ENCODE results near the gene MYZAP.
"Not testable (repeated sequence)": the region's sequence is repeated elsewhere in the genome, so short reads cannot be mapped to it uniquely, and the experiment has no call there.

Gene MYZAP

GRCh38 chr15:57611123-57611522, 19.4 kb downstream of the MYZAP start:
- Histone ChIP-seq H3K9me3 (no peaks in the 10 kb centered on the region), H3K27me3 (no peaks in the 10 kb centered on the region), H3K4me1 (ENCODE audit: control insufficient read depth in 1 of 2, insufficient read depth in 1 of 2, low read depth in 1 of 2, low read length in 1 of 2) (no peaks in the 10 kb centered on the region), H3K27ac (no peak overlapping the region), H3K4me3 (ENCODE audit: low read depth in 1 of 2, low read length in 1 of 2) (no peak overlapping the region), H3K36me3 (no peaks in the 10 kb centered on the region)
- TF ChIP-seq CTCF (IDR thresholded peaks at IDR 0.05): no peak

- Histone ChIP-seq H3K4me1 (ENCODE audit: control insufficient read depth in 1 of 2, insufficient read depth in 1 of 2, low read depth in 1 of 2, low read length in 1 of 2) (no peaks in the 10 kb centered on the region), H3K27me3 (no peaks in the 10 kb centered on the region), H3K27ac (no peak overlapping the region), H3K36me3 (no peaks in the 10 kb centered on the region), H3K4me3 (ENCODE audit: low read depth in 1 of 2, low read length in 1 of 2) (no peak overlapping the region), H3K9me3 (no peaks in the 10 kb centered on the region)
- no peak for TF ChIP-seq CTCF (IDR thresholded peaks at IDR 0.05)
Observed at GRCh38 chr15:57611938-57612337, 20.2 kb downstream of the MYZAP start.

GRCh38 chr15:57614241-57614640, 22.5 kb downstream of the MYZAP start:
- H3K4me3 ChIP-seq (ENCODE audit: low read depth in 1 of 2, low read length in 1 of 2): no peak overlapping the region
- no peak overlapping the region for H3K27ac ChIP-seq
- H3K4me1 ChIP-seq (ENCODE audit: control insufficient read depth in 1 of 2, insufficient read depth in 1 of 2, low read depth in 1 of 2, low read length in 1 of 2): no peaks in the 10 kb centered on the region
- H3K36me3 ChIP-seq: no peaks in the 10 kb centered on the region
- no peaks in the 10 kb centered on the region for H3K27me3 ChIP-seq
- no peaks in the 10 kb centered on the region for H3K9me3 ChIP-seq
- TF ChIP-seq CTCF (IDR thresholded peaks at IDR 0.05): no peak

- not testable (repeated sequence) for H3K36me3 ChIP-seq; H3K27me3 ChIP-seq; H3K4me3 ChIP-seq (ENCODE audit: low read depth in 1 of 2, low read length in 1 of 2); H3K27ac ChIP-seq; H3K9me3 ChIP-seq; H3K4me1 ChIP-seq (ENCODE audit: control insufficient read depth in 1 of 2, insufficient read depth in 1 of 2, low read depth in 1 of 2, low read length in 1 of 2)
Observed at GRCh38 chr15:57615951-57616496, 24.3 kb downstream of the MYZAP start.

GRCh38 chr15:57618325-57618724, 26.6 kb downstream of the MYZAP start:
- no peaks in the 10 kb centered on the region for H3K36me3 ChIP-seq
- no peaks in the 10 kb centered on the region for H3K27me3 ChIP-seq
- no peaks in the 10 kb centered on the region for H3K9me3 ChIP-seq
- no peak overlapping the region for H3K4me3 ChIP-seq (ENCODE audit: low read depth in 1 of 2, low read length in 1 of 2)
- no peak for TF ChIP-seq CTCF (IDR thresholded peaks at IDR 0.05)
- H3K4me1 ChIP-seq (ENCODE audit: control insufficient read depth in 1 of 2, insufficient read depth in 1 of 2, low read depth in 1 of 2, low read length in 1 of 2): no peaks in the 10 kb centered on the region
- H3K27ac ChIP-seq: no peak overlapping the region

- H3K4me1 ChIP-seq (ENCODE audit: control insufficient read depth in 1 of 2, insufficient read depth in 1 of 2, low read depth in 1 of 2, low read length in 1 of 2): no peaks in the 10 kb centered on the region
- no peaks in the 10 kb centered on the region for H3K9me3 ChIP-seq
- no peaks in the 10 kb centered on the region for H3K36me3 ChIP-seq
- H3K4me3 ChIP-seq (ENCODE audit: low read depth in 1 of 2, low read length in 1 of 2): no peak overlapping the region
- TF ChIP-seq CTCF (IDR thresholded peaks at IDR 0.05): no peak
- H3K27ac ChIP-seq: no peak overlapping the region
- H3K27me3 ChIP-seq: no peaks in the 10 kb centered on the region
Observed at GRCh38 chr15:57619746-57620145, 28.0 kb downstream of the MYZAP start.

All from neutrophil (primary cell).